Measurements from ENCODE around the gene AIFM1.

AIFM1 gene

GRCh38 chrX:130163398-130163797 is 2.2 kb downstream of the AIFM1 start:
- no peaks in the 10 kb centered on the region for H3K9me2 ChIP-seq (replicated peaks; ENCODE audit: low read depth, low read length)
- no peak overlapping the region for H3K4me3 ChIP-seq (ENCODE audit: low read length, poor library complexity, severe bottlenecking)
- H3K79me2 ChIP-seq (ENCODE audit: insufficient read depth, low read length), result peaks cover 64% of the 10 kb centered on the region
- H2AFZ ChIP-seq (ENCODE audit: low read length), result no peak overlapping the region
- no peaks in the 10 kb centered on the region for H3K36me3 ChIP-seq (ENCODE audit: insufficient read depth, low read length)
- no peaks in the 10 kb centered on the region for H3K9me3 ChIP-seq (ENCODE audit: insufficient read depth, low read depth, low read length)
- H3K4me1 ChIP-seq (ENCODE audit: insufficient read depth, low read length, poor library complexity, severe bottlenecking), result peaks cover 14% of the 10 kb centered on the region
- no peak for TF ChIP-seq CTCF (conservative IDR thresholded peaks at IDR 0.05; ENCODE audit: low read length)
- no peak for TF ChIP-seq EZH2phosphoT487 (IDR thresholded peaks at IDR 0.05; ENCODE audit: borderline replicate concordance)
- no peaks in the 10 kb centered on the region for H3K27me3 ChIP-seq (ENCODE audit: insufficient read depth, low read length, poor library complexity, severe bottlenecking)
- no peaks in the 10 kb centered on the region for H3F3A ChIP-seq (ENCODE audit: low read depth)
- H4K20me1 ChIP-seq (ENCODE audit: insufficient read depth, low read length, poor library complexity, severe bottlenecking), result peaks cover 7% of the 10 kb centered on the region
- no peak overlapping the region for H3K9ac ChIP-seq (ENCODE audit: low read depth, low read length, poor library complexity, severe bottlenecking)
- H3K4me2 ChIP-seq (ENCODE audit: low read depth, low read length, poor library complexity, severe bottlenecking), result peak overlapping the region; percentile 91

GRCh38 chrX:130162094-130162735 is 3.4 kb downstream of the AIFM1 start:
- H4K20me1 ChIP-seq (ENCODE audit: insufficient read depth, low read length, poor library complexity, severe bottlenecking), result peaks cover 7% of the 10 kb centered on the region
- TF ChIP-seq CTCF (conservative IDR thresholded peaks at IDR 0.05; ENCODE audit: low read length) (no peak), EZH2phosphoT487 (IDR thresholded peaks at IDR 0.05; ENCODE audit: borderline replicate concordance) (no peak)
- H3K9ac ChIP-seq (ENCODE audit: low read depth, low read length, poor library complexity, severe bottlenecking), result peak overlapping the region; percentile 38
- H3K36me3 ChIP-seq (ENCODE audit: insufficient read depth, low read length), result no peaks in the 10 kb centered on the region
- no peaks in the 10 kb centered on the region for H3K9me2 ChIP-seq (replicated peaks; ENCODE audit: low read depth, low read length)
- peak overlapping the region; percentile 31 for H3K4me3 ChIP-seq (ENCODE audit: low read length, poor library complexity, severe bottlenecking)
- H3K27me3 ChIP-seq (ENCODE audit: insufficient read depth, low read length, poor library complexity, severe bottlenecking), result no peaks in the 10 kb centered on the region
- no peaks in the 10 kb centered on the region for H3F3A ChIP-seq (ENCODE audit: low read depth)
- H3K4me2 ChIP-seq (ENCODE audit: low read depth, low read length, poor library complexity, severe bottlenecking), result peak overlapping the region; percentile 91
- H2AFZ ChIP-seq (ENCODE audit: low read length), result no peak overlapping the region
- peaks cover 58% of the 10 kb centered on the region for H3K79me2 ChIP-seq (ENCODE audit: insufficient read depth, low read length)
- H3K4me1 ChIP-seq (ENCODE audit: insufficient read depth, low read length, poor library complexity, severe bottlenecking), result peaks cover 13% of the 10 kb centered on the region
- H3K9me3 ChIP-seq (ENCODE audit: insufficient read depth, low read depth, low read length), result no peaks in the 10 kb centered on the region

GRCh38 chrX:130159776-130160175 is 5.9 kb downstream of the AIFM1 start:
- no peak overlapping the region for H3K9ac ChIP-seq (ENCODE audit: low read depth, low read length, poor library complexity, severe bottlenecking)

More at GRCh38 chrX:130159776-130160175, 5.9 kb downstream of the AIFM1 start:
- Histone ChIP-seq H3K79me2 (ENCODE audit: insufficient read depth, low read length) (peaks cover 44% of the 10 kb centered on the region), H3K36me3 (ENCODE audit: insufficient read depth, low read length) (no peaks in the 10 kb centered on the region), H3F3A (ENCODE audit: low read depth) (no peaks in the 10 kb centered on the region), H2AFZ (ENCODE audit: low read length) (no peak overlapping the region), H4K20me1 (ENCODE audit: insufficient read depth, low read length, poor library complexity, severe bottlenecking) (peaks cover 7% of the 10 kb centered on the region), H3K27me3 (ENCODE audit: insufficient read depth, low read length, poor library complexity, severe bottlenecking) (no peaks in the 10 kb centered on the region), H3K4me3 (ENCODE audit: low read length, poor library complexity, severe bottlenecking) (no peak overlapping the region), H3K4me2 (ENCODE audit: low read depth, low read length, poor library complexity, severe bottlenecking) (peak overlapping the region; percentile 24), H3K4me1 (ENCODE audit: insufficient read depth, low read length, poor library complexity, severe bottlenecking) (peaks cover 8% of the 10 kb centered on the region), H3K9me2 (replicated peaks; ENCODE audit: low read depth, low read length) (no peaks in the 10 kb centered on the region), H3K9me3 (ENCODE audit: insufficient read depth, low read depth, low read length) (no peaks in the 10 kb centered on the region)
- no peak for TF ChIP-seq CTCF (conservative IDR thresholded peaks at IDR 0.05; ENCODE audit: low read length)
- no peak for TF ChIP-seq EZH2phosphoT487 (IDR thresholded peaks at IDR 0.05; ENCODE audit: borderline replicate concordance)
